Measurements from ENCODE around the gene ADGRB2.
A peak's percentile ranks its signal among the peaks of the same experiment; 100 is the strongest.

Gene ADGRB2

DNA sequence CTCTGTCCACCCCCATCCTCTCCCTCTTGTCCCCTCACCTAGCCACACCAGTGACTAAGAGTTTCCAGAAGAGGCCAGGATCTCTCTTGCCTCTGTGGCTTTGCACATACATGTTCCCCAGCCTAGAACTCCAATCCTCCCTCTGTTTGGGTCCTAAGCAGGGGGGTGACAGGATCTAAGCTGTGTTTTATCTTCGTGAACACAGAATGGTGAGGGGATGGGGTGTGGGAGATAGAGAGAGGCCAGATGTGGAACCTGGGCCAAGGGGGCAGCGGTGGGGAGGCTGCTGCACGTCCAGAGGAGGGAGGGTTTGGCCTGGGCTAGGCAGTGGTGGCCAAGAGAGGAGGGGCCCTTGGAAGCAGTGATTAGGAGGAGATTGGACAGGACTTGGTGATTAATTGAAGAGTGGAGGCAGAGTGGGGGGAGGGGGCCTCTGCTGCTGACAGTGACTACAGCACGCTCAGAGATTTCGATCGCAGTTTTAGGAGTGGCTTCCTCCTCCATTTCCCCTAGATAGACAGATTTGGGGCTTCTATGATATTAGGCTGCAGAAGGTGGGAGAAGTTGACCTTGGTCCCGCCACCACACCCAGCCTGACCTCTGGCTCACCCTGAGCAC, 17.1 kb upstream of the ADGRB2 start:
- no peak for DNase-seq

DNA sequence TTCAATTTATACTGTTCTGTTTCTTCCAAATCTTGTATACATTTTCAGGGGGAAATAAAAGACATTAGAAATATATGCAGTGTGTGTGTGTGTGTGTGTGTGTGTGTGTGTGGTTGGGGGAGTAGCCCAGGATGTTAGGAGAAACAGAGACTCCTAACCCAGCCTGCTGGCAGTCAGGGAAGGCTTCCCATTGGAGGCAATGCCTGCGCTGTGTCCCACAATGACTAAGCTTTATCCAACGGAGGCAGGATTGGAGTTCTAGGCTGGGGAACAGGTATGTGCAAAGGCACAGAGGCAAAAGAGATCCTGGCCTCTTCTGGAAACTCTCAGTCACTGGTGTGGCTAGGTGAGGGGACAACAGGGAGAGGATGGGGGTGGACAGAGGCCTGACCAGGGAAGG, 16.5 kb upstream of the ADGRB2 start:
- no peak for DNase-seq

DNA sequence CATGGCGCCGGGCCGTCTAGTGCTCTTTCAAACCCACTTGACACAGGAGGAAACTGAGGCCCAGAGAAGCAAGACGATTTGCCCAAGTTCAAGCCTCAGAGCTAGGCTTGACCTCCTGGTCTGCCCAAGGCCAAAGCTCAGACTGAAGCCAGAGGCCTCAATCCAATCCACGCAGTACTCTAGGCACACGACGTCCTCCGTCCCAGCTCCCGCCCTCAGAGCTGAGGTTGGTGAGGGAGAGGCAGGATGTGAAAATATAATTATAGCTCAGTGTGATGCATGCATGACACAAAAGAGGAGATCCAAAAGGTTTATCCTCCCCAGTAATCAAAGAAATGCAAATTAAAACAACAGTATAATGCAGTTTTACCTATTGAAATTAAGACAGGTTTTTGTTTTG, 15.5 kb upstream of the ADGRB2 start:
- no peak for DNase-seq

- no peak for DNase-seq
Measured at GRCh38 chr1:31778763-31779488, 14.8 kb upstream of the ADGRB2 start.

DNA sequence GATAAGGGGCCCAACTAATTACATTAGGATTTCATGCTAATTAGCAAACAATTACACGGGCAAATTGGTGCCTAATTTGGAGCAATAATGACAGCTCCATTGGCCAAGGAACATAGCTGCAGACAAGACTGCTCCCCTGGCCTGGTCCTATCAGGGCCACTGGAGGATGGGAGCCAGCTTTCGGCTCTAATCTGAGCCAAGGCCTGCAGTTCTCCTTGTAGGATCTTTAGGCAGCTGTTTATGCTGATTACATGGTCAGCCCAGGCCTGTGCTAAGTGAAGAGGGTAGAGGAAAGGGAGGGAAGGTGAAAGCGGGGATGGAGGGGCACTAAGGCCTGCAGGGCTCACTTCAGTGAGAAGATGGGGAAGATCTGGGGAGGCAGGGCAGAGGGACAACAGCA, 12.4 kb upstream of the ADGRB2 start:
- no peak for DNase-seq

DNA sequence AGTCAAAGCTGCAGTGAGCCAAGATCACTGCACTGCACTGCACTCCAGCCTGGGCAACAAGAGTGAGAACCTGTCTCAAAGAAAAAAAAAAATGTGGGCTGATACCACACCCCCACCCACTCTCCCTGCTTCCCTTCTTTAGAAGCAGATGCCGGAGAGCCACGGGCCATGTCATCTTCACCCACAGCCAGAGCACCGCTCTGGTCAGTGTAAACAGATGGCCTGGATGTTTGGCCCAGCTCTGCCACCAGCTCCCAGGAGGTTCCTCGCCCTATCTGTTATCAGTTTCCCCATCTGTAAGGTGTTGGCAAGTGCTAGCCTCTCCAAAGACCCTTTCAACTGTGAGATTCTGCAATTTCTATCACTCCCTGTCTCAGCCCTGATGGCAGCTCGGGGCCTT, 11.9 kb upstream of the ADGRB2 start:
- peak in 2 of 4 experiments; percentile 35 to 49 for DNase-seq

- no peak for DNase-seq
Measured at GRCh38 chr1:31775210-31775999, 11.3 kb upstream of the ADGRB2 start.

DNA sequence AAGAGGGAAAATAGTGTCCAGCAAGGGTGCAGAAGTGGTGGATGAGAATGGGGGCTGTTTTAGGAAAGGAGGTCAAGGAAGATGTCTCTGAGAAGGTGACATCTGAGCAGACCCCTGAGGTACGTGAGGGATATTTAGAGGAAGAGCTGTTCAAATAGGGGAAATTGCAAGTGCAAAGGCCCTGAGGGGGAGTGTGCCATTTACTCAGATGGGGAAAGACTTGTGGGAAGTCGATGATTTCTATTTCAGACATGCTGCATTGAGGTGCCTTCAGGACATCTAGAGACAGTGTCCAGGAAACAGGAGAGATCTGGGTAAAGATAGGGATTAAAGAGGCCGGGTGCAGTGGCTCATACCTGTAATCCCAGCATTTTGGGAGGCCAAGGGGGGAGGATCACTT, 10.4 kb upstream of the ADGRB2 start:
- DNase-seq: peak in 3 of 4 experiments; percentile 38 to 48 (median 45)

DNA sequence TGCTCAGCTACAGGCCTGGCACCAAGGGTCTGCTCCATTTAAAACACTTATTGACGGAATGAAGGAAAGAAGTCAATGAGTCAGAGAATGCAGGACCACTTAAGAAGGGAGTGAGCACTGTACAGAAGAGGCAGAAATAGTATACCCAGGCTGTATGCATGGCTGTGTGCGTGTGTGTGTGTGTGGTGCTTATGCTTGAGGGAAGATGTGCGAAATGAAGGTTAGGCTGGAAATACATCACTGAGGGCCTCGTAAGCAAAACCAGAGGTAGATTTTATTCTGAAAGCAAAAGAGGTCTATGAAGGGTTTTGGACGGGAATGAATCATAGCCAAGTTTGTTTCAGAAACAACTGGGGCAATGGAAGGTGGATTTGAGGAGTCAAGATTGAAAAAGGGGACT, 9.7 kb upstream of the ADGRB2 start:
- no peak for DNase-seq

- no peak for DNase-seq
Measured at GRCh38 chr1:31772669-31773248, 8.6 kb upstream of the ADGRB2 start.

DNA sequence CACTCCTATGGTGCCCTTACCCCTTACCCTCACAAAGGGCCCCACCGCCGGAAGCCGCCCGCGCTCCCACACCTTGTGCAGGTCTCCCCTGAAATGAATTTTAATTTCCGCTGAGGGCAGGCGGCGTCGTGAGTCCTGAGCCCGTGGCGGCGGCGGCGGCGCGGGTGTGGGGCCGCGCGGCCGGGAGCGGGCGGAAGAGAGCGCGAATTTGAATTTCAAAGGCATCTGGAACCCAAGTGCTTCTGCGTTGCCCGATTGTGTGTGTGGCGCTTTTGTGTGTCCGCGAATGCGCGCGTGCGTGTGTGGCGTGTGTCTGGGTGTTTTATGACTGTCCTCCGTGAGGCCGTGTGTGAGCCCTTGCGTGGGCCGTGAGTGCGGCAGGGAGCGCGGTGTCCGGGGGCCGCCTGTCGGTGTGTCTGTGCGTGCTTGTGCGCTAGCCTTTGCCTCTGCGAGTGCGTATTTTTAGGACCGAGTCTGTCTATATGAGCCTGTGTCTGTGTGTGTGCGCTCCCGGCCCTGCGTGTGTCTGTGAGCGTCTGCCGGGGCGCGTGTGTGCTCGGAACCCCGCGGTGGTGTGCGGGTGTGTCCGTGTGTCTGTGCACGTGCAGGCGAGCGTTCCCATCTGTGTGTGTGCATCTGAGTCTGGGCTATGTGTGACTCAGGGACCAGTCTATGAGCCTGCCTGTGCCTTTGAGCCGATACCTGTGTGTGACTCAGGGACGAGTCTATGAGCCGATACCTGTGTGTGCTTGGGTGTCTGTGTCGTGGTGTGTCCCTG, 7.9 kb upstream of the ADGRB2 start:
- peak in 2 of 4 experiments; percentile 25 to 35 for DNase-seq

DNA sequence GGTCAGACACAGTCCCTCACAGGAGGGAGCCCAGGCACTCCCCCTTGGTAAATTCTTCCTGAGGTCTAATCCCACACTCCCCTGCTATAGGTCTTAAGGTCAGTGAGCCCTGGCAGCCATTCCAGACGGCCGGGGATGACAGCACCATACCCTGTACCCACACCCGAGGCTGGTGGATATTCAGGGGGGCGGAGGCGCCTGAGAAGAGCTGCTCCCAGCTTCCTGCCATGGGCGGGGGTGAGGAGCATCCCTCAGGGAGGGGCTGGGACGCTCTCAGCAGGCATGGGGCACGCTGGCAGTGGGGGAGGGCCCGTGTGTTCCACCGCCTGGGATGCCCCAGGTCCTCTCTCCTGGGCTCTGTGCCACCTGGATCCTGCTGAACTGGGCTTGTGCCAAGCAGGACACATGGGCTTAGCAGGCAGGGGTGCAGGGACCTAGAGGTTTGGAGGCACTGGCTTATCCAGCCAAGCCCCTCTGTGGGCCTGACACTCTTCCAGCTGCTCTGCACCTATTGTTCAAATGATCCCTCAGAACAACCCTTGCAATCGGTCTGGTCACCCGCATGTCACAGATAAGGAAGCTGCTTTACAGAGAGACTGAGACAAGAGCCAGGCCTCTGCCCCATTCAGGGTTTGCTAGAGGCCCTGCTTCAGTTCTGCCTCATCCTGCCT, 5.7 kb upstream of the ADGRB2 start:
- DNase-seq: no peak

GRCh38 chr1:31768939-31769704, 5.0 kb upstream of the ADGRB2 start:
- peak; percentile 29 to 64 (median 44) for DNase-seq

DNA sequence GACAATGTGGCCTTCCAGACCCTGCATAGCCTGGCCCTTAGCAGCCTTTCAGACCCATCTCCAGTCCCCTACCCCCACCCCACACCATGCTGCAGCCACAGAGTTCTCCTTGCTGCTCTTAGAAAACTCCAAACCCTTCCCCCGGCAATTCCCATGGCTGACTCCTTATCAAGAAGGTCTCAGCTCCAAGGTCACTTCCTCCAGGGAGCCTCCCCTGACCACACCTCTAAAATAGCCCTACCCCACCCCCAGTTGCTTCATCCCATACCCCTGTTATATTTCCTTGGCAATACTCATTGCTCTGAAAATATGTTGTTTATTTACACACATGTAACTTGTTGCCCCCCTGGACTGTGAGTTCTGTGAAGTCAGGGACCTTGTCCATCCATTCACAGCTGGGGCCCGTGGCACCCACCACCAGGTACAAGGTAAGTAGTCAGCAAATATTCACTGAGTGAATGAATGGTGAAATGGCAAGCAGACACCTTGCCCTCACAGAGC, 4.3 kb upstream of the ADGRB2 start:
- DNase-seq: no peak

DNA sequence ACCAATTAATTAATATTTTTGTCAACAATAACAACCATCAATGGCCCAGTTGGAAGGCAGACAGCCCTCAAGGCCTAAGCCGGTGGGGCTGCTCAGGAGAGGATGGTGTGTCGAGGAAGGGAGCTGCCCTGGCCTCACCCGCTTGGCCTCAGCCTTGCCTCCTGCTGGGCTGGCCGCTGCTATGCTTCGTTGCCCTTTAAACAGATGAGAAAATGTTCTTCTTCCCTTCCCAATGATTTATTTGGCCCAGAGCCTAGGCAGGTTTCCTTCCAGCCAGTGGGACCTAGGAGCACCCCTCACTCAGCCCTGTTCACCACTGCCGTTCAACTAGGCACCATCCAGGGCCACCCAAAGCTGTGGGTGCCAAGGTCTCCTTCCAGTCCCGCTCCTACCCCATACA, 3.1 kb upstream of the ADGRB2 start:
- DNase-seq: no peak

DNA sequence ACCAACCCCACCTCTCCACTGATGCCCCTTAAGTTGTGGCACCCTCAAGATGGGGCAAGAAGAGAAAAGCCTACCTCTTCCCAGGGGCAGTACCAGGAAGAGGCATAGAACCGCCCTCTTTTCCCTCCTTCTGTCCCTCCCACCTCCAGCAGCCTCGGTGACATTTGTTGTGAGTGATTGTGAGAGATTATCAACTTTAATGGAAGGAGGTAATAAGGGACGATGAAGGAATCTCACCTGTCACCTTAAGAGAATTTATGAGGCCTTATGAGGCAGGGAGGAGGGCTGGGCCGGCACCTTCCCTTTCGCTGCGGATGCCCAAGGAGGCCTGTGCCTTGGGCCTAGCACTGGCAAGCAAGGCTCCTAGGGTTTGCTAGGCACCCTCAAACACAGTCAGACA, 1.4 kb upstream of the ADGRB2 start:
- DNase-seq: no peak

GRCh38 chr1:31765041-31765467, 914 bp upstream of the ADGRB2 start:
- DNase-seq: peak in 2 of 4 experiments; percentile 29 to 41

DNA sequence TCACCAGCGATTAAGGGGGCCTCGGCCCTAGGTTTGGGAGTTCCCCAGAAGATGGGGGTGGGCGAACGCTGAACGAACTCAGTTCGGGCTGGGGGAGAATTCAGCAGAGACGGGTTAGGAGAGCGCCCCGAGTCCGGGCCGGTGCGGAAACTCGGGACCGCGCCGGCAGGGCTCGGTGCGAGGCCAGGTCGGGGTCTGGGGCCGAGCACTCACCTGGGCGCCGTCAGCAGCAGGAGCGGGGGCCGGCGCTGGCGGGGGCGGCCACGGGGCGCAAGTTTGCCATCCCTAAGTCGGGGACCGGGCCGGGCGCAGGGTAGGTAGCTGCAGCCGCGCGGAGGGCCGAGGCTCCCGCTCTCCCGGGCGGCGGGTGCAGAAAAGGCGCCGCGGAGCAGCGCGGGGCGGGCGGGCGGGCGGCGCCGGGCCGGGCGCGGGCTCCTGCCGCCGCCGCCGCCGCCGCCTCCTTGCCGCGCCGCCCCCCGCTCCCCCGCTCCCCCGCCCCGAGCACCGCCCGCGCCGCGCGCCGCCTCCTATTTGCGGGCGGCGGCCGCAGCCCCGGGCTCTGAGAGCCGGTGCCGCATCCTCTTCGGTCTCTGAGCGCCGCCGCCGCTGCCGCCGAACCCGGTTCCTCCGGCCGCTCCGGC, 349 bp downstream of the ADGRB2 start:
- DNase-seq: peak in 1 of 4 experiments; percentile 30

GRCh38 chr1:31762726-31763670, 1.1 kb downstream of the ADGRB2 start:
- DNase-seq: peak; percentile 49 to 77 (median 56)

Measured in suppressor macrophage (primary cell).